Spleen (tissue), 7 donors: ENCODE measurements around the gene EGFR.

Source experiments
- POLR2AphosphoS5 ChIP-seq, 3 donors: sonication (generic); formaldehyde crosslinking; IDR thresholded peaks; one replicate each; pipeline ENCODE4 v1.5.1; 2017; ENCODE audit warnings: antibody characterized with exemption in 3 of 3
- TF ChIP-seq, protein P1 (sequence below), 11 experiments: fragments of 200-600 bp in 7 of 11; fragments of 450-650 bp in 4 of 11; sonication (generic) in 4 of 11; IDR thresholded peaks in 8 of 11; conservative IDR thresholded peaks in 3 of 11; 1 replicate in 7 of 11; 2 replicates in 4 of 11; pipeline versions ENCODE4 v1.4.0 to v1.8.0; 2016 to 2021; ENCODE audit warnings: antibody characterized with exemption in 11 of 11, inconsistent platforms in 4 of 11, mild to moderate bottlenecking in 1 of 11
- donor health status: DM: no; HTN: no; CAD: no; lungs with moderate emphysema.
- donor health status: DM: no; HTN: no; CAD: no.
- donor health status: DM: no; HTN: no; CAD: no.

- TF ChIP-seq, protein P1, sequence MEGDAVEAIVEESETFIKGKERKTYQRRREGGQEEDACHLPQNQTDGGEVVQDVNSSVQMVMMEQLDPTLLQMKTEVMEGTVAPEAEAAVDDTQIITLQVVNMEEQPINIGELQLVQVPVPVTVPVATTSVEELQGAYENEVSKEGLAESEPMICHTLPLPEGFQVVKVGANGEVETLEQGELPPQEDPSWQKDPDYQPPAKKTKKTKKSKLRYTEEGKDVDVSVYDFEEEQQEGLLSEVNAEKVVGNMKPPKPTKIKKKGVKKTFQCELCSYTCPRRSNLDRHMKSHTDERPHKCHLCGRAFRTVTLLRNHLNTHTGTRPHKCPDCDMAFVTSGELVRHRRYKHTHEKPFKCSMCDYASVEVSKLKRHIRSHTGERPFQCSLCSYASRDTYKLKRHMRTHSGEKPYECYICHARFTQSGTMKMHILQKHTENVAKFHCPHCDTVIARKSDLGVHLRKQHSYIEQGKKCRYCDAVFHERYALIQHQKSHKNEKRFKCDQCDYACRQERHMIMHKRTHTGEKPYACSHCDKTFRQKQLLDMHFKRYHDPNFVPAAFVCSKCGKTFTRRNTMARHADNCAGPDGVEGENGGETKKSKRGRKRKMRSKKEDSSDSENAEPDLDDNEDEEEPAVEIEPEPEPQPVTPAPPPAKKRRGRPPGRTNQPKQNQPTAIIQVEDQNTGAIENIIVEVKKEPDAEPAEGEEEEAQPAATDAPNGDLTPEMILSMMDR (IDR thresholded peaks at IDR 0.05 in 8 of 11, conservative IDR thresholded peaks at IDR 0.05 in 3 of 11): no peak
- TF ChIP-seq POLR2AphosphoS5 (IDR thresholded peaks at IDR 0.05): no peak
These were observed 1.7 kb downstream of the EGFR start for GRCh38 chr7:55020466-55020871.
